TTC549 (cell line): ENCODE data around the gene PARK7.

Source experiments
- FAIRE-seq: peaks from 2 replicates; lab custom pipeline; 2012; peaks lifted over from hg19 to GRCh38; lab: Jason Lieb, UNC

Gene PARK7

DNA sequence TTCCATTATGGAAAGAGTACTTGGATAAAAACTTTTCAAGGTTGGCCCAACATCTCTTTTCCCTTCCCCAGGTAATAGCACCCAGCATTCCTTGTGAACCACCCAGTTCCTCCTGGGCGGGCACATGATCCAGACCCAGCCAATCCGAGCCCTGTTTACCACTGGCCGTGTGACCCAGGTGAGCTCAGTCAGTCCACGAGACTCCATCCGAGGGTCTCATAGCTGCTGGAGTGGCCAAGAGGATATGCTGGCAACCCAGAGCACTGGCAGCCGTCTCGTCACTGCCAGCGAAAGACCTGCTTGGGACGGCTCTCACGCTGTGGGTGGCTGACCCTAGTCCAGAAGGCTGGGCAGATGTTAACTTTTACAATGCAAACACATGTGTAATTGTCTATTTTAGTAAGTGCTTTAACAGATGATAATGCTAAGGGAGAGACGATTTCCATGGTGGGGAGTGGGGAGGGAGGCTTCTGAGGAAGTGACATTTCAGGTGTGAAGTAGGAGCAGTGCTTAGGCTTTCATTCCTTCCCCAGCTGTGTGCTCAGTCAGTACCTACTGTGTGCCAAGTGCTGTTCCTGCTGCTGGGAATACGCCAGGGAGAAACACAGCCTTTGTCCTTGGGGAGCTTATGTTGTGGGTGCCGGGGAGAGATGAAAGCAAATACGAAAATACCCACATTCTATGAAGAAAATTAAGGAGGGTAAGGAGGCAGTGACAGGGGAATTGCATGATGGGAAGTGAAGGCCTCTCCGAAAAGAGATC lies 24.5 kb downstream of the PARK7 start:
- no peak for FAIRE-seq

DNA sequence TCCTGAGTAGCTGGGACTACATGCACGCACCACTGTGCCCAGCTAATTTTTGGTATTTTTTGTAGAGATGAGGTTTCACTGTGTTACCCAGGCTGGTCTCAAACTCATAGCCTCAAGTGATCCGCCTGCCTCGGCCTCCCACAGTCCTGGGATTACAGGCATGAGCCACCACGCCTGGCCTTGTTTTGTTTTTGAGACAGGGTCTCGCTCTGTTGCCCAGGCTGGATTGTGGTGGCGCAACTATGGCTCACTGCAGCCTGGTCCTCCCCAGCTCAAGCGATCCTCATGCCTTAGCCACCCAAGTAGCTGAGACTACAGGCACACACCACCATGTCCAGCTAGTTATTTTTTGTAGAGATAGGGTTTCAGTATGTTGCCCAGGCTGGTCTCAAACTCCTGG lies 26.0 kb downstream of the PARK7 start:
- no peak for FAIRE-seq

DNA sequence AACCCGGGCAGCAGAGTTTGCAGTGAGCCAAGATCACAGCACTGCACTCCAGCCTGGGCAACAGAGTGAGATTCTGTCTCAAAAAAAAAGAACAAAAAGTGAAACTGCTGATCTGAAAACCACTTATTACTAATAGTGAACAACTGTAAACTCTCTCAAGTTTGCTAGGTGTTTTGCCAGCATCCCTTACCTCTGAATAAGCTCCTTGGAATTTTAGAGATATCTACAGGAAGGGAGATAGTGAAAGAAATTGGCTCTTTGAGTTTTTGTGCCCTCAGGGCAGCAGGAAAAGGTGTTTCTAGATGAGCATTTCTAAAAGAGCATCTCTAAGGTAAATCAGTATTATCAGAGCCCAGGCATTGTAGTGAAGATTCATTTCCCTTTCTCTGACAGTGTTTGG lies 27.1 kb downstream of the PARK7 start:
- FAIRE-seq = no peak

DNA sequence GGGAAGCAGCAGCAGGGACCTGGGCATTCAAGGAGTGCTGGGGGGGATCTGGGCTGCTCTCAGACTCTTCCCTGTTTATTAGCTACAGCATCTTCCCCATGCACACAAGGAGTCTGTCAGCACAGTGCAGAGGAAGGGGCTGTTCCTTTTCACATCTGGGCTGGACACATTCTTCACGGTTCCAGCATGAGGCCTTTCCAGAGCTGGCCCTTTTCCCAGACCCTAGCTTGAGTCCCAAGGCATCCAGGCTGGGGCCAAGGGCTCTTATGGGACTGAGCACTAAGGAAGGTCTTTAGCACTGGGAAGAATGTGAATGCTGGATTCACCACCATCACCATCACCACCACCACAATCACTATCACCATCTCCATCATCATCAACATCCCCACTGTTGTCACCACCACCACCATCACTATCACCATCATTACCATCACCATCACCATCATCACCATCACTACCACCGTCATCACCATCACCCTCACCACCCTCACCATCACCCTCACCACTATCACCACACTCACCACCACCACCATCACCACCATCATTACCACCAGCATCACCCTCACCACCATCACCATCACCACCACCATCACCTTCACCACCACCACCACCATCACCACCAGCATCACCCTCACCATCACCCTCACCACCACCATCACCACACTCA lies 28.4 kb downstream of the PARK7 start:
- FAIRE-seq = no peak

DNA sequence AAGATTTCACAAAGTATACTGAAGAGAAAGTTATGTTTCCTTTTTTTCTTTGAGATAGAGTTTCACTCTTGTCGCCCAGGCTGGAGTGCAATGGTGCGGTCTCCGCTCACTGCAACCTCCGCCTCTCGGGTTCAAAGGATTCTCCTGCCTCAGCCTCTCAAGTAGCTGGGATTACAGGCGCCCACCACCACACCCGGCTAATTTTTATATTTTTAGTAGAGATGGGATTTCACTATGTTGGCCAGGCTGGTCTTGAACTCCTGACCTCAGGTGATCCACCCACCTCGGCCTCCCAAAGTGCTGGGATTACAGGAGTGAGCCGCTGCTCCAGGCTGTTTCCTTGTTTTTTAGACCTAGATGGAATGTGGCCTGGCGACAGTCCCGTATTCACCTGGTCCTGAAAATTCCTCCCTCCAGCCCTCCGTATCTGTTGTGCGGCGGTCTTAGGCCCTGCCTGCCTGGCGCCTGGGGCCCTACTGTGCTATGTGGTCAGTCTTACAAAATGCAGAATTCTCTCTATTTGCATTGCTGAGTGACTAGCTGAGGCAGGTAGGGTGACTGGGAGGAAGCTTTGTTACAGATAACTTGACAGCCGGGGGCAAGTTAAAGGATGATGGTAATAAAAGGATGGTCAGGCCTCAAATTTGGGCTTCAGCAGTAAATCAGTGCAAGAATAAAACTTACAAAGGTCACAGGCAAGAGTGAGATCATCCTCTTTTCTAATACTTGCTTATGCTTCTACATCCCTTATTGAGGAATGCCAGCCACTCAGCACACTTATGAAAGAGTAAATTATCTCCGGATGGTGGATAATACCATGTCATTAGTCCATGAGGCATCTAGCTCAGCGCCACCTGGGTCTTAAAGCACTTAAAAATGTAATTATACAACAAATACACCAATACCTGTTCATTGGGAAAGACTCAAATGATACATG lies 30.3 kb downstream of the PARK7 start:
- FAIRE-seq = no peak

DNA sequence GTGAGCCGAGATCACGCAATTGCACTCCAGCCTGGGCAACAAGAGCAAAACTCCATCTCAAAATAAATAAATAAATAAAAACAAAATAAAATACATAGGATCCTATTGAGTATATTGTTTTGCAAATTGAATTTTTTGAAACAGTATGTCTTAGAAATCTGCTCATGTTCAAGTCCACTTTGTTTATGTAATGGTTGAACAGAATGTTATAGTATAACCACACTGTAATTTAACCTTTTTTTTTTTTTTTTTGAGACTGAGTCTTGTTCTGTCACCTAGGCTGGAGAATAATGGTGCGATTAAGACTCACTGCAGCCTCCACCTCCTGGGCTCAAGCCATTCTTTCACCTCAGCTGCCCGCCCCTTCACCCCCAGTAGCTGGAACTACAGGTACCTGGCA lies 31.4 kb downstream of the PARK7 start:
- no peak for FAIRE-seq

DNA sequence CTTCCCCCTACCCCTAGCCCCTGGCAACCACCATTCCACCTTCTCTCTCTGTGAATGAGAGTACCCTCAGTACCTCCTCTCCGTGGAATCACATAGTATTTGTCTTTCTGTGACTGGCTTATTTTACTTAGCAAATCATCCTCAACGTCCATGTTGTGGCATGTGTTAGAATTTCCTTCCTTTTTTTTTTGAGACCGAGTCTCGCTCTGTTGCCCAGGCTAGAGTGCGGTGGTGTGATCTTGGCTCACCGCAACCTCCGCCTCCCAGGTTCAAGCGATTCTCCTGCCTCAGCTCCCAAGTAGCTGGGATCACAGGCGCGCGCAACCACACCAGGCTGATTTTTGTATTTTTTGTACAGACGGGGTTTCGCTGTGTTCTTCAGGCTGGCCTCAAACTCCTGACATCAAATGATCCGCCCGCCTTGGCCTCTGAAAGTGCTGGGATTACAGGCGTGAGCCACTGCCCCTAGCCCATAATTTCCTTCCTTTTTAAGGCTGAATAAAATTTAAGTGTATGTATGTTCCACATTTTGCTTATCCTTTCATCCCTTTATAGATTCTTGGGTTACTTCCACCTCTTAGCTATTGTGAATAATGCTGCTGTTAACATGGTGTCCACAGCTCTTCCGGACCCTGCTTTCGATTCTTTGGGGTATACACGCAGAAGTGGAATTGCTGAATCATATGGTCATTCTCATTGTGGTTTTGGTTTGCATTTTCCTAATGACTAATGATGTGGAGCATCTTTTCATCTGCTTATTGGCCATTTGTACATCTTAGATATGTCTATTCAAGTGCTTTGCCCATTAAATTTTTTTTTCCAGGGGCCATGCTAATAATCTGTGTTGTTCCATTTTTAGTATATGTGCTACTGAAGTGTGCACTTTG lies 32.3 kb downstream of the PARK7 start:
- FAIRE-seq = no peak

DNA sequence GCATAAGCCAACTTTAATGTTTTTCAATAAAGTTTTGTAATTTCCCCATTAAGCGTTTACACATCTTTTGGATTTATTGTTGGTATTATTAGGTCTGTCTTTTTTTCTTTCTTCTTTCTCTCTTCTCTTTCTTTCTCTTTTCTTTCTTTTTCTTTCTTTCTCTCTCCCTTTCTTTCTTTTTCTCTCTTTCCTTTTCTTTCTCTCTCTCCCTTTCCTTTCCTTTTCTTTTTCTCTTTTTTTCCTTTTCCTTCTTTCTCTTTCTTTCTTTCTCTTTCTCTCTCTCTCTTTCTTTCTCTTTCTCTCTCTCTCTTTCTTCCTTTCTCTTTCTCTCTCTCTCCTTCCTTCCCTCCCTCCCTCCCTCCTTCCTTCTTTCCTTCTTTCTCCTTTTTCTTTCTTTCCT lies 33.3 kb downstream of the PARK7 start:
- no peak for FAIRE-seq

DNA sequence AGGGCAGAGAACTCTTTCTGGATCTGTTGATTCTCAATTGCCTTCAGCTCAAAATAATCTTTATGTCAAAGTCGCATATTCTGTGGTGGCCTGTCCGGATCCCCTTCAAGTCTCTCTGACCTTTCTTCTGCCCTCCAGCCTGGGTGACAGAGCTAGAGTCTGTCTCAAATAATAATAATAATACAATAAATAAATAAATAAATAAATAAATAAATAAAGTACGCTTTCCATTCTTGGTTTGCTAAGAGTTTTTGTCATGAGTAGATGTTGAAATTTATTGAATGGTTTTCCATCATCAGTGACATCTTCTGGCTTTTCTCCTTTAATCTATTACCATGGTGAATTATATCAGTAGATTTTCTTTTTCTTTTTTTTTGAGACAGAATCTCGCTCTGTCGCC lies 33.9 kb downstream of the PARK7 start:
- no peak for FAIRE-seq

DNA sequence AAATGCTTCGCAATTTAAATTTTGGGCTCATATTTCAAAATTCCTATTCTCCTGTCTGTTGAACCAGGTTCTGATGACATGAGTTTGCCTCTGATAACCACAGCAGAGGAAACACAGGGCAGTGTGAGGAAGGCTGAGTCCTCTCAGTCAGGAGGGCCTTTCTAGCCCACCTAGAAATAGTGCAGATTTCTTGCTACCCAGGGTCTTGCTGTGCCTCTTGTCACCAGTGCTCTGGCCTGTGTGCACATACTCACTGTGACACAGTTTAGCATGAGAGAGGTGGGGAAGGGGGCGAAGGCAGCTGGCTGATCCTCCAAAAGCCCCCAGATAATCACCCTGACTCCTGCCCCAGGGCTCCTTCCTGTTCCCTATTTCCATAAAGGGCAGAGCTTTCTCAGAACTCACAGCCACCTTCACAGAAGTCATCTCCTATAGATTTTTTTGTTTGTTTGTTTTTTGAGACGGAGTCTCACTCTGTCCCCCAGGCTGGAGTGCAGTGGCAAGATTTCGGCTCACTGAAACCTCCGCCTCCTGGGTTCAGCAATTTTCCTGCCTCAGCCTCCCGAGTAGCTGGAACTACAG lies 40.9 kb downstream of the PARK7 start:
- FAIRE-seq = no peak

DNA sequence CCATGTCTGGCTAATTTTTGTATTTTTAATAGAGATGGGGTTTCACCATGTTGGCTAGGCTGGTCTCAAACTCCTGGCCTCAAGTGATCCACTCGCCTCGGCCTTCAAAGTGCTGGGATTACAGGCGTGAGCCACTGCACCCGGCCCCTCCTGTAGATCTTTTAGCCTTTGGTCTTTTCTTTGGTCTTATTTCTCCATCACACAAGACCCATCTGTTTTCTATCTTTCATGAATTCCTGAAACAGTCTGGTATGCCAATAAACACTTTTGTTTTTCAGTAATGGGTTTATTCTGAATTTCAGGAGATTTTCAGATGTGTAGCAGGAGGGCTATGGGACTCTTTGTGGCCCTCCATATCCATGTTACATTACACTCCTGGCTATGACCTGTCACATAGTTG lies 41.4 kb downstream of the PARK7 start:
- FAIRE-seq = no peak

DNA sequence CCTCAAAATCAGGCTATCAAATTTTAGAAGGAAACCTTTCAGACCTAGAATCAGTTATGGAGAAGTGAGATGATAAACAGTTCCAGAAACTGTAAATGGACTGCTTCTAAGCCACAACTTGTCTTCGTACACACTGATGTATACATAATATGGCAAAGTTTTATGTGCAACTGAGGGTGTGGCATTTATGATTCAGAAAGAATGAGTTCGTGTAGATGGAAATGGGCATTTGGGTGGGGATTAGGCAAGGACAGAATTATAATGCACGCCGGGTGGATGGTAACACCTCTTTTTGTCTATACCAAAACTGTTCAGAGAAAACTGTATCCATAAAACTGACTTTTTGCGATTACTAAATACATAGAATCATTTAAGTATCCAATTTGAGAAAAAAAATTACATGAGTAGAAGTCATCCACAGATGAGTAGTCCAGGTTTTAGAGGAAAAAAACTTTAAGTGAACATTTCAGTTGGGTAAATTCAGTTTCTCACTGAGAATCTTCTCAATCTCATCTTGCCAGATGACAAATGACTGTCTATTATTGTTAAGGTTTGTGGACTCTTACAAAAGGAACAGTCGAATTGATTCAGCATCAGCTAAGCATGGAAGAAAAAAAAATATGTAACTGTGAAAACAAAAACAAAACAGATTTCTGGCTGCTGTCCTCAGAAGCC lies 42.1 kb downstream of the PARK7 start:
- FAIRE-seq = no peak

DNA sequence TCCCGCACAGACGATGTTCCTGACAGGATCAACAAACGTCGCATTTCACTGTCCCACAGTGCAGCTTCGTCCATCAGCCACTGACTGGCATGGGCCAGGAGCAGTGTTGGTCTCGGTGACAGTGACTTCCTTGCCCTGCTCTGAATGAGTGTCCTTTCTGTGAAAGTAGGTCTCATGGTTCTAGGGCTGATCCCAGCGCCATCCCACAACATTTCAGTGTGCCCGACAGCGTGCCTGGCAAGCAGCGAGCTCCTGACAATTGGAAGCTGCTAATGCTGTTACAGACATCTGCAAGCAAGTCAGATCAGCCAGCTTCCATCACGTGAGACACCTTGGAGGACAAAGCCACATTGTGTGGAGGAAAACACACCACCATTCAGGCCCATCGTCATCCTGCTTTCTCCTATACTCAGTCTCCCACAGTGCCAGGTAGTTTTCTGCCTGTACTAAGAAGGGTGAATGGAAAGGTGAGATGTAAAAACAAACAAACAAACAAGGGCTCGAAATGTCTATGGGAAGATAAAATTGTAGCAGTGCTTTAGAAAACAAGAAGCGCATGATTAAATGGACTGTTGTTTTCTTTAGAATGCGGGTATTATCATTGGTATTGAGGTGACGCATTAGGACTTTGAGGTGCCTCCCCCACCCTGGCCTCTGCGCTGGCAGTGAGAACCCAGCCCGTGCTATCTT lies 42.7 kb downstream of the PARK7 start:
- FAIRE-seq = no peak

DNA sequence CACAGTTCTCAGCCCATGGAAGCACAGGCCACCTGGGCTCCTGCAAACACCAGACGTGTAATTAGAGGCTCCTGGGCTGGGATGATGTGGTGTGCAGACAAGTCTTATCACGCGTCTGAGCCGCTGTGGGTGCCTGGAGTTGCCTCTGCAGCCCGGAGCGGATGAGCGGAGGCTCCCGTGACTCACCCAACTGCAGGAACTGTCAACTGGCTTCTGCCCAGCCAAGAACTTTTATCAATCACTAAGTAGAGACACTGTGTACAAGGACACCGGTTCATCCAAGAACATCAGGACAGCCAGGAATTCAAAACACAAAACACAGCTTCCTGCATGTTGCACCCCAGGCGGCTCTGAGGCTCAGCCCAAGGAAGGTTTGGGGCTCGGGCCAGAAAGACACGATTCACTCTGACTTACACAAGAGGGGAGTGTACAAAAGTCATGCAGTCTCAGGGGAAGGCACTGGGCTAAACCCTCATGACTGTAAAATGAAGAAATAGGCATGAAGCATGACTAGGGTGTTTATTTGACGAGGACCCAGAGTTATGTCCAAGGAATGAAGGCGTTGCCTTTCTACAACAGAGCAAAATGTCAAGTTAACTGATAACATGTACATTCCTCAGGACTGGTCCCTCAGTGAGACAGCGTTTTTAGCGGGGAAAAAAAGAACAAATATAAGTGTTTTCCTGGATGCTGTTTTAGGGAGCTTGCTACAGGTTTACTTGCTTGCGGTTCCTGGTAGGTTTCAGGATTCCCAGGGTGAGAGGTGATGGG lies 43.5 kb downstream of the PARK7 start:
- FAIRE-seq = peak; percentile 59

DNA sequence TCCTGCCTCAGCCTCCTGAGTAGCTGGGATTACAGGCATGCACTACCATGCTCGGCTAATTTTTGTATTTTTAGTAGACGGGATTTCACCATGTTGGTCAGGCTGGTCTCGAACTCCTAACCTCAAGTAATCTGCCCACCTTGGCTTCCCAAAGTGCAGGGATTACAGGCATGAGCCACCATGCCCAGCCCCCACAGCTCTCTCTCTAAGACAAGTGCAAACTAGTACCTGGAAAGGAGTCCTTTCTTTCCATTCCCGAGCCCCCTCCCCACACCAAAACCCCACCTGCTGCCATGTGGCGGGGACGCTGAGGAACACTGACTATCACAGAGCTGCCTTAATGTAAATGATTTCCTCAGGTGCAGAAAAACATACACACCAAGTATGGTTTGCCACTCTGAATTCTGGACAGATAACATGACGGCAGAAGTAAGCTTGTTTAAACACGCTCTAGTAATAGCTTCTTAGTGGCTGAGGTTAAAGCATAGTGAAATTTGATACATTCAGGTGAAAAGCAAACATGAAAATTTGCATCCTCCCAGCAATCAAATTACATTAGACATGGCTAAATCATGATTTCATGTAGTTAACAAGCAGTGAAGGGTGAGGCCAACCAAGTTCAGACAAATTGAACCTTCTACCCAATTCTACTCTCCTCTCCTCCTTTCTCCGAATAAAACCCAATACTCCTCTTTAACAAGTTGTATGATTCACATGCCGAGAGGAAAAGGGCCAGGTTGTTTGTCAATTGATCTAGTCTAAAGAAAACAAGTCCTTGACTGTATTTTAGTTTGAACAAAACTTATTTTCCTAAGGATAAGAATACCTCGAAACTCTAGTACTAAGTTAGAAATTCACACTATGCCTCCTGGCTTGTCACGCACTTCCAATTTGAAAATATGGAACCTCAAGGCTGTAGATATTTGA lies 44.8 kb downstream of the PARK7 start:
- no peak for FAIRE-seq

DNA sequence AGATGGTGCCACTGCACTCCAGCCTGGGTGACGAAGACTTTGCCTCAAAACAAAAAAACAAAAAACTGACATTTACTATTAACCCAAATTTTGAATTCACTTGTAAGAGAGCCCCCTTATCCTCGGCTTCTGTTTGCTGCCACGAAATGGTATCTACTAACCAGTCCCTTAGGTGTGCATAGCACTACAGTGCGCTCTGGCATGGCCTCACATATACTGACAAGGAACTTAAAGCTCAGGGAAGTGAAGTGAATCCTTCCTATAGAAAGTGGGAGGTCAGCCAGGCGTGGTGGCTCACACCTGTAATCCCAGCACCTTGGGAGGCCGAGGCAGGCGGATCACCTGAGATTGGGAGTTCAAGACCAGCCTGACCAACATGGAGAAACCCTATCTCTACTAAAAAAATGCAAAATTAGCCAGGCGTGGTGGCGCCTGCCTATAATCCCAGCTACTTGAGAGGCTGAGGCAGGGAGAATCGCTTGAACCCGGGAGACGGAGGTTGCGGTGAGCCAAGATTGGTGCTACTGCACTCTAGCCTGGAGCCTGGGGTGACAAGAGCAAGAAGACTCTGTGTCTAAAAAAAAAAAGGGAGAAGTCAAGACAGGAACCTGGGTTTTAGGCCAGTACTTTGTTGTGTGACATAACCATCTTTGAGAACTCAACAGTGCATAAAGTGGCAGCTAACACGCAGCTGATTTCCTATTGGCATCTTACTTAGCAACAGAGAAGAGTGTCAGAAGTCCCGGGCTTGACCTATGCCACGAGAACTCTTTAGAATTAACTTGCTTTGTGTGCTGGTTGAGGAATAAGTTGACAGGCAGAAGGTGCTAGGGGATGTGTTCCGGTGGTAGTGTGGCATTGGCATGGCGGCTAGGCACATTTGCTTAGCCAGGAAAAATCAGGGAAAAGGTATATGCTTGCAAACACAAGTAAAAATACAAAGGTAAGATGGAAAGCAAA lies 47.8 kb downstream of the PARK7 start:
- FAIRE-seq = no peak

DNA sequence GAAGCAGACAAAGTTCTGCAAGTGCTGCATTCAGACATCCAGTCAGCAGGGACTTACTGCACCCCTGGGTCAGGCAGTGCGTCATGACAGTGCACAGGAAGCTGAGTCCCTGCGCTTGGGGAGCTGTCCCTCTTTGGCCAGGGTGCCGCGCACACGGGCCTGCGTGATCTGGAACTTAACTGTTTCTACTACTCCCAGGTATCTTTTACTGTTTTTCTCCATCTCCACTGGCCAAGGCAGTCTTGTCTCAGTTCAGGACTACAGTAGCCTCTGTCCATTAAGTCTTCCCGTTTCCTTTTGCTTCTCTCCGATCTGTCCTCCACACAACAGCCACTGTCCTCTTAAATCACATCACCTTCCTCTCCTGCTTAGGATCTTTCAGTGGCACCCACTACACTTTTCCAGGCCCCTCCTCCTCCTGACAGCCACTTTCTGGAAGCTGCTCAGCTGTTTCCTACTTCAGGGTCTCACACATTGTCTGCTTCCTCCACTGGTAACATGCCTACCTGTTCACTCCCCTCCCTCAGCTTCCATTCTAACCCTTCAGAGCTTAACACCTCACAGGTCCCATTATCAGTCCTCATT lies 48.7 kb downstream of the PARK7 start:
- no peak for FAIRE-seq
